ENCODE data around the gene C2CD5. TPM values are rescaled to one million over a fixed set of nuclear protein-coding genes. Genes with fewer than 3 reads are reported as not detected.
A peak's percentile ranks its signal among the peaks of the same experiment; 100 is the strongest.

Gene C2CD5
- total RNA-seq, 1 experiment from 2014 or later: 22.9 TPM

GRCh38 chr12:22412581-22412980 is 131.8 kb downstream of the C2CD5 start:
- H3K27ac ChIP-seq (ENCODE audit: low read depth, low read length): no peak overlapping the region
- H3K9ac ChIP-seq (ENCODE audit: low read length): no peak overlapping the region
- H3K79me2 ChIP-seq (ENCODE audit: insufficient read depth, low read length): no peaks in the 10 kb centered on the region
- ChIA-PET POLR2A (no interaction called here), CTCF (no interaction called here), RAD21 (ENCODE audit: low non-redundant PET in 1 of 2, low total read pairs in 2 of 2, uncharacterized antibody in 2 of 2, unreplicated experiment in 2 of 2) (no interaction called here)
- no peaks in the 10 kb centered on the region for H4K20me1 ChIP-seq (ENCODE audit: insufficient read depth)
- H3K9me3 ChIP-seq (ENCODE audit: control insufficient read depth in 1 of 2, insufficient read depth in 1 of 2, low read depth in 1 of 2, low read length in 2 of 2): no peaks in the 10 kb centered on the region
- no peak overlapping the region for H2AFZ ChIP-seq (ENCODE audit: low read depth, low read length, poor library complexity, severe bottlenecking)
- intact Hi-C loops (cut with micrococcal nuclease): no loop called here
- DNase-seq (ENCODE audit: low read depth, low spot score): no peak
- no peak overlapping the region for H3K4me2 ChIP-seq (ENCODE audit: low read length)
- H3K4me3 ChIP-seq (replicated peaks in 1 of 2; ENCODE audit: low read depth in 1 of 2, low read length in 2 of 2): no peak overlapping the region
- no peaks in the 10 kb centered on the region for H3K27me3 ChIP-seq (ENCODE audit: insufficient read depth, low read length)
- TF ChIP-seq REST (IDR thresholded peaks at IDR 0.05; ENCODE audit: low read depth) (no peak), FOSL1 (IDR thresholded peaks at IDR 0.05; ENCODE audit: low read depth) (no peak), SIN3A (IDR thresholded peaks at IDR 0.05; ENCODE audit: low read depth) (no peak), ATF3 (IDR thresholded peaks at IDR 0.05) (no peak), EGR1 (IDR thresholded peaks at IDR 0.05; ENCODE audit: low read depth) (no peak), ELF1 (IDR thresholded peaks at IDR 0.05; ENCODE audit: borderline replicate concordance, low read depth) (no peak)
- no peak for ATAC-seq
- no peaks in the 10 kb centered on the region for H3K4me1 ChIP-seq (ENCODE audit: control insufficient read depth in 1 of 2, insufficient read depth in 2 of 2, low read length in 2 of 2)
- no peaks in the 10 kb centered on the region for H3K9me2 ChIP-seq (ENCODE audit: insufficient read depth)
- no peaks in the 10 kb centered on the region for H3K36me3 ChIP-seq (ENCODE audit: control insufficient read depth in 1 of 2, insufficient read depth in 2 of 2, low read length in 2 of 2)
- BruUV-seq (replicated peaks): no TSS peak

GRCh38 chr12:22410486-22410885 is 133.9 kb downstream of the C2CD5 start:
- Histone ChIP-seq H3K27me3 (ENCODE audit: insufficient read depth, low read length) (no peaks in the 10 kb centered on the region), H3K4me1 (ENCODE audit: control insufficient read depth in 1 of 2, insufficient read depth in 2 of 2, low read length in 2 of 2) (no peaks in the 10 kb centered on the region), H3K79me2 (ENCODE audit: insufficient read depth, low read length) (no peaks in the 10 kb centered on the region), H4K20me1 (ENCODE audit: insufficient read depth) (no peaks in the 10 kb centered on the region), H3K27ac (ENCODE audit: low read depth, low read length) (no peak overlapping the region), H3K36me3 (ENCODE audit: control insufficient read depth in 1 of 2, insufficient read depth in 2 of 2, low read length in 2 of 2) (no peaks in the 10 kb centered on the region), H3K9me3 (ENCODE audit: control insufficient read depth in 1 of 2, insufficient read depth in 1 of 2, low read depth in 1 of 2, low read length in 2 of 2) (no peaks in the 10 kb centered on the region), H3K9me2 (ENCODE audit: insufficient read depth) (no peaks in the 10 kb centered on the region), H3K4me3 (replicated peaks in 1 of 2; ENCODE audit: low read depth in 1 of 2, low read length in 2 of 2) (no peak overlapping the region), H3K9ac (ENCODE audit: low read length) (no peak overlapping the region), H2AFZ (ENCODE audit: low read depth, low read length, poor library complexity, severe bottlenecking) (no peak overlapping the region), H3K4me2 (ENCODE audit: low read length) (no peak overlapping the region)
- intact Hi-C loops (cut with micrococcal nuclease): no loop called here
- no TSS peak for BruUV-seq (replicated peaks)
- ChIA-PET RAD21 (ENCODE audit: low non-redundant PET in 1 of 2, low total read pairs in 2 of 2, uncharacterized antibody in 2 of 2, unreplicated experiment in 2 of 2) (no interaction called here), POLR2A (no interaction called here), CTCF (no interaction called here)
- ATAC-seq (no peak), DNase-seq (ENCODE audit: low read depth, low spot score) (peak; percentile 3)
- TF ChIP-seq MAX (IDR thresholded peaks at IDR 0.05) (no peak), EGR1 (IDR thresholded peaks at IDR 0.05; ENCODE audit: low read depth) (no peak), ZBTB33 (IDR thresholded peaks at IDR 0.05; ENCODE audit: extremely low read depth, insufficient replicate concordance, low read length) (no peak), YY1 (IDR thresholded peaks at IDR 0.05; ENCODE audit: extremely low read depth, insufficient replicate concordance, low read depth, low read length) (no peak), TCF7L2 (IDR thresholded peaks at IDR 0.05; ENCODE audit: borderline replicate concordance, extremely low read depth, insufficient read depth, insufficient read length) (no peak), RAD21 (IDR thresholded peaks at IDR 0.05; ENCODE audit: low read depth) (0 out of 2 replicates have a peak, but pooled peaks have one; percentile 5)
